ENCODE data around the gene OR6M1.

OR6M1 gene, protein sequence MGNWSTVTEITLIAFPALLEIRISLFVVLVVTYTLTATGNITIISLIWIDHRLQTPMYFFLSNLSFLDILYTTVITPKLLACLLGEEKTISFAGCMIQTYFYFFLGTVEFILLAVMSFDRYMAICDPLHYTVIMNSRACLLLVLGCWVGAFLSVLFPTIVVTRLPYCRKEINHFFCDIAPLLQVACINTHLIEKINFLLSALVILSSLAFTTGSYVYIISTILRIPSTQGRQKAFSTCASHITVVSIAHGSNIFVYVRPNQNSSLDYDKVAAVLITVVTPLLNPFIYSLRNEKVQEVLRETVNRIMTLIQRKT

DNA sequence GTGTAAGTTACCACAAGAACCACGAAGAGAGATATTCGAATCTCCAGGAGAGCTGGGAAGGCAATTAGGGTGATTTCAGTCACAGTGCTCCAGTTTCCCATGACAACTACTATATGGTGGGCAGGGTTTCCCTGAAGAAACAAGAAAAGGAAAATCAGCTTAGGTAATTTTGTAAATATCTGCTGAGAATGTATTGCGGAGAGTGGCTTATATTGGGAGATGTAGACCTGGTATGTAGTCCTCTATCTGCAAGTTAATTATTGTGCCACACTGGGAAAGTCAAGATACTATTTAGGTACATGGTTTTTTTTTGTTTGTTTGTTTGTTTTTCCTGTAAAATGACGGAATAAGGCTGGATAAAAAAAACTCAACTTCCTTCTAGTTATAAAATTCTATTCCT lies at the start of gene OR6M1:
OR6M1 (minus strand) TSS at position 101 of the 400 bp plus-strand sequence; CDS start at position 101, 0 bp downstream.
- no peak for DNase-seq

DNA sequence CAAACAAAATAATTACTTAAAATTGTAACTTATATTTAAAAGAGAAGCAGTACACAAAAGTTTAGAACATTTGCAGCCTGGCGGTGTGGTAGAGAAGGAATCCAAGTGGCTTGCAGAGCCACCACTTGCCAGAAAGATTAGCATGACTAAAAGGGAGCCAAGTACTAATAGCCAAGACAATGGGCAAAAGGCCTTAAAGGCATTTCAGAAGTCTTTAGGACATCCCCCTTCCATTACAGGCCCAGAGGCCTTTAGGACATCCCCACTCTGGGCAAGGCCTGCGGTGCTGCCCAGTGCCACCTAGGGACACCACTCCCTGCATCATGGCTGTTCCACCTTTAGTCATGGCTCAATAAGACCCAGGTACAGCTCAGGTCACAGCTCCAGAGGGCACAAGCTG lies 46.9 kb upstream of the OR6M1 start:
- no peak for DNase-seq

DNA sequence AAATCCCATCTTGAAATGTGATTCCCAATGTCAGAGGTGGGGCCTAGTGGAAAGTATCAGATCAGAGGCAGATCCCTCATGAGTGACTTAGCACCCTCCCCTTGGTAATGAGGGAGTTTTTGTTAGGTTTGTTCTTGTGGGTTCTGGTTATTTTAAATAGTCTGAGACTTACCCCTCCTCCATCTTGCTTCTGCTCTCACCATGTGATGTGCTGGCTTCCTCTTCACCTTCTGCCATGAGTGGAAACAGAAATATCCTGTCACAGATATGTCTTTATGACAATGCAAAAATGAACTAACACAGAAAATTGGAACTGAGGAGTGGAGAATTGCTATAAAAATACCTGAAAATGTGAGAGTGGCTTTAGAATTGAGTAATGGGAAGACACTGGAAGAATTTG lies 46.2 kb upstream of the OR6M1 start:
- no peak for DNase-seq

DNA sequence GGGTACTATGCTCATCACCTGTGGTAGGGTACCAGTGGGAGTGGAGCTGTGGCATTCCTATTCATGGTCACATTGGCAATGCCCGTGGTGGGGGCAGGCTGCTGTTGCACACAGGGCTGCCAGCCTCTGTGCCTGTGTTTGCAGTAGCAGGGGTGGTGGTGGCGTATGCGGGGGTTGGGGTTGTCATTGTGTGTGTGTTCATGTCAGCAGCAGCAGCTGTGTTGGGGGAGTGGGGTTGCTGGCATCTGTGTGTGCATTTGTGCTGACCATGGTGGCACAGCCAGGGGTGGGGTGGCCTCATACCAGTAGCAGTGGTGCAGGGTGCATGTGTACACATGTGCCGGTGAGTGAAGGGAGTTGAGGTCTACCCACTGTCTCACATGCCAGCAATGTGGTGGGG lies 45.0 kb upstream of the OR6M1 start:
- no peak for DNase-seq

DNA sequence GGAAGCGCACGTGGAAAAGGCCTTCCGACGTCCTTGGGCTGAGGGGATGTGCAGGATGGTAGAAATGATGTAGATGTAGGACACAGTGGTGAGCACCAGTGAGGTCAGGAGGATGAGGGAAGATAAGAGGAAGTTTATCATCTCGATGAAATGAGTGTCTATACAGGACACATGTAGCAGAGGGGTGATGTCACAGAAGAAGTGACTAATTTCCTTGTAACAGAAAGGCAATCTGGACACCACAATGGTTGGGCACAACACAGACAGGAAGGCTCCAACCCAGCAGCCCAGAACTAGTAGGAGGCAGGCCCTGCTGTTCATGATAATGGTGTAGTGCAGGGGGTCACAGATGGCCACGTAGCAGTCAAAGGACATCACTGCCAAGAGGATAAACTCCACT lies 35.0 kb upstream of the OR6M1 start:
- DNase-seq, result no peak

DNA sequence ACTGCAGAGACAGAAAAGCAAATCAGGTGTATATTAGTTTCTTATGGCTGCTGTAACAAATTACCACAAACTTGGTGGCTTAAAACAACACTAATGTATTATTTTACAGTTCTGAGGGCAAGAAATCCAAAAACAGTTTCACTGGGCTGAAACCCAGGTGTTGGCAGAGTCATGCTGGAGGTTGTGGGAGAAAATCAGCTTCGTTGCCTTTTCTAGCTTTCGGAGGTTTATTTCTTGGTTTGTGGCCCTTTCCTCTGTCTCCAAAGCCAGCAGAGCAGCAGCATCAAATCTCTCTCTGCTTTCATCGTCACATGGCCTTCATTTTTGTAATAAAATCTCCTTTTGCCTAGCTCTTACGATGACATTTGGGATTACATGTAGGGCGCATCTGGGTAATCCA lies 33.0 kb upstream of the OR6M1 start:
- no peak for DNase-seq

DNA sequence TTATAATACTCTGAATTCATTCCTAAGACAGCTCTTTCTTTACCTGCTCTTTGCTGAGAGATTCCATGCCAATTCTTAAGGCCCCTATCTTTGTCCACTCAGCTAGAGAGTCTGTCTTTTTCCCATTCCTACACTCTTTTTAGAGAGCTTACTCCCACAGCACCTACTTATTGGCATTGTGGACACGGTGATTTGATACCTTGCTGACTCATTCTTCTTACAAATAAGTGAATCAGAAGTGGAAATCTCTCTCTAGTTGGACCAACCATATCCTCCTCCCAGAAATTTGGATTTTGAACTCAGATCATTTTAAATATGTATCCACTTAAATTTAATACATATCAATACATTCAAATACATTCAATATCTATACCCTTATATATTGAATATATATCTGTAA lies 32.5 kb upstream of the OR6M1 start:
- DNase-seq, result no peak

DNA sequence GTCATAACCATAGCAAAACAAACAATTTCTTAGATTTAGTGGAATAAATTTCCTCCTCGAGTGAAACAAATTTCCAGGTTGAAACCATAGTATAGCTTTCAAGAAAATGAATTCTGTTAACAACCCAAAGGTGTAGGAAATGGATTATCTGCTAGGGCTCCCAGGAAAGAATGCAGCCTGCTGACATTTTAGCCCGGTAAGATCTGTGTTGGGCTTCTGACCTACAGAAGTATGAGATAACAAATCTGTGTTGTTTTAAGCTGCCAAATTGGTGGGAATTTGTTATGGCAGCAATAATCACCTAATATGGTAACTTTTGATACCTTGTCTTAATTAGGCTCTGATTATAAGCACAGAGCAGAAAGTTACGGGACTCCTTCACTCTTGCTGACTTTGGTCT lies 32.0 kb upstream of the OR6M1 start:
- no peak for DNase-seq

DNA sequence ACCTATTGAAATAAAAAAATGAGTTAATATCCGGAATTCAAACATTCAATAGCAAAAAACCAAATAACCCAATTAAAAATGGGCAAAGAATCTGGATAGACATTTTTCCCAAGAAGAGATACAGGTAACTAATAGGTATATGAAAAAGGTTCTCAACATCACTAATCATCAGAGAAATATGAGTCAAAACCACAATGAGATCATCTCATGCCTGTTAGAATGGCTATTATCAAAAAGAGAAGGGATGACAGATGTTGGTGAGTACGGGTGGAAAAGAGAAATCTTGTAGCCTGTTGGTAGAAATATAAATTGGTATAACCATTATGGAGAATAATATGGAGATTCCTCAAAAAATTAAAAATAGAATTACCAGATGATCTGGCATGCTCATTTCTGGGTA lies 26.9 kb upstream of the OR6M1 start:
- DNase-seq, result no peak

DNA sequence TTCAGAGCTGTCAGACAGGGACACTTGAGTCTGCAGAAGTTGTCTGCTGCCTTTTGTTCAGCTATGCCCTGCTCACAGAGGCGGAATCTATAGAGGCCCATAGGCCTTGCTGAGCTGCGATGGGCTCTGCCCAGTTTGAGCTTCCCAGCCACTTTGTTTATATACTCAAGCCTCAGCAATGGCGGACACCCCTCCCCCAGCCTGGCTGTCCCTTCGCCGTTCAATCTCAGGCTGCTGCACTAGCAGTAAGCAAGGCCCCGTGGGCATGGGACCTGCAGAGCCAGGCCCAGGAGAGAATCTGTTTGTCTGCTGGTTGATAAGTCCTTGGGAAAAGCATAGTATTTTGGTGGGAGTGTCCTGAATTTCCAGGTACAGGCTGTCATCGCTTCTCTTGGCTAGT lies 23.6 kb upstream of the OR6M1 start:
- no peak for DNase-seq

DNA sequence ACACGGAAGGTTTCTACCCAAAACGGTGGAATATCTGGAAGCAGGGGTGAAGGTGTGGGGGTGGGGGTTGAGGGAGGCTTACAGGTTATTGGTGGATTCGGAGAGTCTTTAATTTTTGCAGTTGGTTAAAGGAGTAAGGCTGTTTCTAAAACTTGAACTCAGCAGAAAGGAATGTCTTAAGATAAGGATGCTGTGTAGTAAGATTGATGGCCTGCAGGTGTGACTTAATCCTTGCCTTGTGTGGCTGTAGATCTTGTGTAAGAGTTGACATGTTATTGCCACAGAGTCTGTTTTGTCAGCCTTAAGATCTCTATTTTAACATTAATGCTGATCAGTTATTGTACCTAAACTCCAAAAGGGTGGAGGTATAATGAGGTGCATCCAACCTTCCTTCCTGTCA lies 16.4 kb upstream of the OR6M1 start:
- DNase-seq, result no peak

DNA sequence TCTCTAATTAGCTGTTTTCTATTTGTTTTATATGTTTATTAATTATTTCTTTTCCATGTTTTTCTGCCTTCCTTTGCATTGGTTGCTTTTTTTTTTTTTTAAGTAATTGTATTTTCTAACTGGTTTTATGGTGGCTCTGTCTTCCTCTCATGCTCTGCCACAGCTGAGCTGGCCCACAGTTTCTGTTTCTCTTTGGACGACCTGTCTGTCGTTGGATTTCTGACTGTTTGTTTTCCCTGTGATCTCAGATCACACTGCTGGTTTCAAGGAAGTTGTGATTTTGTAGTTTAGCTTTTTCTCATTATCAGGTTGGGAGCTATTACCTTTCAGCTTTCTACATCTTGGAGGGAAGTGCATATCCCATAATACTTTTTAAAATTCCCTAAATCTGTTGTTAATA lies 15.9 kb upstream of the OR6M1 start:
- DNase-seq, result no peak

DNA sequence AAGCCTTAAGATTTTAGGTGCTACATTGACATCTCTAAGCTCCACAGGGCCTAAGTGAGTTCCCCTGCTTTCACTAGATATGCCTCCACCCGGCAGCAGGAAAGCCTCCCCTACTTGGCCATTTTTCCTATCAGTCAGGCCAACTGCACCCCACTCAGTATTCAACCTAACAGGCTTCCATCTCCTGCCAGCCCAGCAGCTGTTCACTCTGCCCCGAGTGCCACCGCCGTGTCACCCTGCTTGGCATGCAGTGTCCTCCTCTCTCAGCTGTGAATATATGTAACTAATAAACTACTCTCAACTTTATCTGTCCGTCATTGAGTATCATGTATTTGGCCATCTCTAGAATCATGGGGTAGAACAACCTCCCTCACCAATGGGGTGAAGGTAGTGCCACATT lies 9.0 kb upstream of the OR6M1 start:
- no peak for DNase-seq

DNA sequence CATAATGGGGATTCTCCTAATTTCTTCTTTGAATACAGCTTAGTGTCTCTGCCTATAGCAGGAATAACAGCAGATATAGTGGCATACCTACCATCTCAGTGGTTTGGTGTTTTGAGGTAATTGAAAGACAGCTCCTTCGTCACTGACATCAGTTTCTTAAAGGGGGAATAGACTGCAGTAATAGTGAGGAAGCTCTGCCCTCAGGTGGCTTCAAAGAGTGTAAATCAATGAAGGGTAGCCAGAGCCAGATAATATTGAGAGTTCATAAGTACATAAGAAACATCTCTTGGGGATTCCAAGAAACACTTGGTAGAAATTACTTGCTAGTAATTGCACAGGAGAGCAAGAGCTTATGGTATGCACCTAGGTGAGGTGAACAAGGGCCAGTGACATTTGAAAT lies 4.4 kb downstream of the OR6M1 start:
- DNase-seq, result no peak

DNA sequence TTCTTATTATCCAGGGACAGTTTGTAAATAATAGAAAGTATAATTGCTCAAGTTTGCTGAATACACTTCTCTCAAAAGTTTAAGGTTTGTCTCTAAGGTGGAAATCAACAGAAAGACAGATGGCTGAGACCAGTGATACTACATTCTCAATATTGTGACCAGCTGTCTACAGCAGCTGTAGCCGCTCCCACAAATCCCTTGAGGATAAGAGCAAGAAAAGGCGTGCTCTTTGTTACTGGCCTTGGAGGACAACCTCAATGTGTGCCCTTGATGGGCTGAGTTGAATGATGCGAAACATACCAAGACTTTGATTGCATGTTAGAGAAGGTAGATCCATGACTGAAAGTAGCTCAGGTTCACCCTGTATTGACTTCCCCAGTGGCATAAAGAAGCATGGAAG lies 6.1 kb downstream of the OR6M1 start:
- DNase-seq, result peak; percentile 80

DNA sequence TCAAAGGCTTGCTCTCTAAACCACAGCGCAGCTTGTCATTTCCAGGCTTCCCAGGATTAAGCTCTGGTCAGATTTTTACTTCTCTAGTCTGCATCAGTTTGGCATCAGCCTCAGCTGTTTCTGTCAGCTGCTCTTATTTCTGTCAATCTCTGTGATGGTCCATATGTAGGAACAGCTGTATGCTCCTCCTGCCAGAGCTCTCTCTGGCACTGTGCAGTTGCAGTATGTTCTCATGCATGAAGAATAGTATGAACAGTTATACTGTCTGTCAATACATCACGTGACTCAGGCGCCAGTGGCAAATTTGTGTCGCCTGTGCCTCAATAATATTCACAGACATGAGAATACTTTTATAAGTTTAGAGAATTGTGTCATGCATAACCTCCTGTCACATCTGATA lies 6.7 kb downstream of the OR6M1 start:
- peak; percentile 90 for DNase-seq

DNA sequence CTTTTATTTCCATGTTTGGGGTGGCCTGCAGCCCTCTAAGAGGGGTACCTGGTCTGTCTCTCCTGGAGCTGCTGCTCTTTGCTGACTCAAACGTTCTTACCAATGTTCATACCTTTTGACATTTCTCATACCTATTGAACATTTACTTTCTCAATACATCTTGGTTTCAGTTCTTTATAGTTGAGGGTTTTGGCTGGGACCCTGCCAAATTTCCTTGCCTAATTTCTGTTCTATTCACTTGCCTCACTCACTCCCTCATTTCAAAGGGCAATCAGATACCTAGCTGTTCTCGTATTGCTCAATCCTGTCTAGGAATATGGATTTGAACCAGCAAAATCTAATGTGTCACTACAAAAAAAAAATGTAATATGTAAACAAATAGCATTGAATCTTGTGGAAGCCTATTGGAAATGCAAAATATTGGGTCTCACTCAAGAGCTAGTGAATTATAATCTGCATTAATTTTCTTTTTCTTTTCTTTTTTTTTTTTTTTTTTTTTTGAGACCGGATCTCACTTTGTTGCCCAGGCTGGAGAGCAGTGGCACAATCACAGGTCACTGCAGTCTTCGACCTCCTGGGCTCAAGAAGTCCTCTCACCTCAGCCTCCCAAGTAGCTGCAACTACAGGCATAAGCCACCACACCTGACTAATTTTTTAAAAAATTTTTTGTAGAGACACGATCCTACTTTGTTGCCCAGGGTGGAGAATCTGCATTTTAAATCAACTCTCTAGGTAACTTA lies 7.5 kb downstream of the OR6M1 start:
- no peak for DNase-seq

DNA sequence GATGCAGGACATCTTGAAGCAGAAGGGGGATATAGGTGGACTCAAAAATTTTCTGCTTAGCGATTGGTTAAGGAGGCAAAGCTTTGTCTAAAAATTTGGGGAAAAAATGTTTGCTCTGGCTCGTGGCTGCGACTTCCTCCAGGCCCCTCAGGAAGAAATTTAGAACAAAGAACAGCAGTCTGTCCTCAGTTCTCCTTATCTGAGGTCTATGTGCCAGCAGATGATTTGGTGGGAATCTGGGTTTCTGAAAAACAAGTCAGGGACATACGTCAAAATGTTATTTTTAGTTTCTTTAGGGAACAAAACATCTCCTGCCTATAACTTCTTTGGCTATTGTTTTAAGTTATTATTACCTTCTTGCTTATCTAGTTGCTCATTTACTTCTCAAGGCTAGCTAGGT lies 8.1 kb downstream of the OR6M1 start:
- DNase-seq, result no peak

DNA sequence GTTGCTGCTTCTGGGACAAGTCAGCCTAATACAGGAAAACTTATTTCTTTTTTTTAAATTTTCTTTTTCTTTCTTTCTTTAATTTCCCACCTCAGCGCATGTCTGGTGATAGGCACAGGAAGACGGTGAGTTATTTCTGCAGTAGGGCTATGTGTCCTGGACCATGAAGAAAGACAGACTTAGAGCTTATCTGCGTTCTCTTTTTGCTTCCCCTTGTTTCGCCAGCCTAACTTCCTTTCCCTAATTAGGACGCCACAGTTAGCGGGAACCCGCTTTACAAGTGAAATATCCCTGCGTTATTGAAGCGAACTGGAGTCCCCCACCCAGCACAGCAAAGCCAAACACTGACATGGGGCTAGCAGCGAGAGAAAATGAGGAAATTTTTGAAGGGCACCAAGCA lies 8.6 kb downstream of the OR6M1 start:
- no peak for DNase-seq

DNA sequence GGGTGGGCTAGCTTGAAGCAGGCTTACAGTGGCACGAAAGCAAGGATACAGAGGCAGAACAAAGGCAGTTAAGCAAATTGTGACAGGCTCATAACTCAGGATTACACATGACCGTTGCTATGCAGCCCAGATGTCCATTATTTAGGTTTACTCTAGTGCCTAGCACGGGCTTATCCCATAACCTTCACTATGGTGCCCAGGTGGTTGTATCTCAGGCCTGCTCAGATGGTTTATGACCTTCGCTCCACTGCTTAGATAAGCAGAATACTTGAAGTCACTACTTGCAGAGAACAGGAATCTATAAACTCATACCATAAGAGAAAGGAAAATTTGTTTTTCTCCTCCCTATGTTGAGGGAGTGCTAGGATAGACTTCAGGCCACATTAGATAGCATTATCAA lies 9.0 kb downstream of the OR6M1 start:
- no peak for DNase-seq

DNA sequence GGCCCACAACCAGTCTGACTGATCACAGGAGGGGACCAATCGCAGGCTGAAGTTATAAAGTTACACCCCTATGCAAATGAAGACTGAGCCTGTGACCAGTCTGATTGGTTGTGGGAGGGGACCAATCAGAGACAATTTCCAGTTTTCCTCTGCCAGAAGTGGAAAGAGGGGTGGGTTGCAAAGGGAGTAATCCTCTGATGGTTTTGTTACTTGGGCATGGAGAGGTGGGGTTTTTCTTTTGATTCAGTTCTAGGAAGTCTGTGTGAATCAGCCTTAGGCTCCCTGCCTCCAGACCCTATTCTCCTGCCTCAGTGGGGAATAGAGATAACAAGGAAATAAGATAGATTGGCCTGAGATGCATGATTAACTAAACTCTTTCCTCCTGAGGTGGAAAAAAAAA lies 9.9 kb downstream of the OR6M1 start:
- no peak for DNase-seq

DNA sequence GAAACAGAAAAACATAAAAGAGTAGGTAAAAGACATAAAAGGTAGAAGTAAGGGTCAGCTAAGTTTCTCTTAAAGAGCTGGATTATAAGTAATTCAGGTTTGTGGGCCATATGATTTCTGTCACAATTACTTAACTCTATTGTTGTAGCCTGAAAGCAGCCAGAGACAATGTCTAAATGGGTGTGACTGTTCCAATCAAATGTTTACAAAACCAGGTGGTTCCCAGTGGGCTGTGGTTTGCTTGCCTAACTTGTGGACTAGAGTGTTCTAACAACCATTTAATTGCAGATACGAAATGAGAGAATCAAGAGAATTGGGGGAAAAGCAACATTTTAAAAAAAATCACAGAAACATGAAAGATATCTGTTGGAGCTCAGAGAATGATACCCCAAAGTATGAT lies 22.6 kb downstream of the OR6M1 start:
- DNase-seq, result no peak

DNA sequence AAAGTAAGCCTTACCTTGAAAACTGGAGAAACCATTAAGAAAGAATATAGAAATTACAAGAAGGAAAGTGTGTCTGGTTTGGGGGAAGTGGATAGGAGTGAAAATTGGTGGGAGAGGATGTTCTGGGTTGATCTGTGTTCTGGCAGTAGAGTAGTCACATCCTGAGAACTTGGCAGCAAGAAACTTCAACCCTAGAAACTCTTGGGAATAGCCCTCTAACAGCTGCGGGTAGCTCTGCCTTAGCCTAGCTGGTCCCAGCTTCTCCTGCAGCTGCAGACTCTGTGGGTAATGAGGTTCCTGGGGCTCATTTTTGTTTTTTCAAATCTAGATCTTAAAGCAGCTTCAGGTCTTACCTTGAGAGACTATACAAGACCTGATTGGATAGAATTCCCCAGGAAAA lies 27.6 kb downstream of the OR6M1 start:
- DNase-seq, result no peak

DNA sequence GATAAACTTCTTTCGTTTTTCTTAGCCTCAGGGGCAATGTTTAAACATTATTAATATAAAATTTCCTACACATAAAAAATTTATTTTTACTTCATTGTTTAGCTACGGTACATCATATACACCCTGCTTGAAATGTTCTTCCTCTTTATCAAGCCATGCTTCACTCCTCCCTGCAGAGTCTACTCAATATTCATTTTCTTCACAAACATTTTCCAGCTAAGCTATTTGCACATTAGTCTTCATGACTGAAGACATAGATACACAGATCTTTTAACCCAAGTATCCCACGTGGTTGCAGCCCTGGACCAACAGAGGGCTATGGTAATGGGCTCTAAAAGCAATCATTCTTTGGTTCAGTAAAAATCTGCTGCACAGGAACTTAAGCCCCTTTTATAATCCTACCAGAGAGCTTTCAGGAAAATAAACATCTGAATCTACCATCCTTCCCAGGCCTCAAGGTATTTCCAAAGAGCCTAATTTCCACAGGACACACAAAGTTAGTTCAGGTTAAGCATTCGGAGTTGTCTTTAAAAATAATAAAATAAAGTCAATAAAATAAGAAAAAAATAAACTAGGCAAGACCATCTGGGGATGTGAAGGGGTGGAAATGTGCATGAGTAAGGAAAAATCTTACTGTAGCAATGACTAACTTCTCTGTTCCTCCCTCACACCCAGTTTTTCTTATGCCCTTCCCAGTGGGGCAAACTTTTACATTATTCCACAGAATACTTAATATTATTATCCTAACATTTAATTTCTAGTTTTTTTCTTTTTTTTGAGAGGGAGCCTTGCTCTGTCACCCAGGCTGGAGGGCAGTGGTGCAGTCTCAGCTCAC lies 30.2 kb downstream of the OR6M1 start:
- DNase-seq, result no peak
